GM23338 (cell line): ENCODE data around the gene TGM6. TPM values are rescaled to one million over a fixed set of nuclear protein-coding genes. Genes with fewer than 3 reads are reported as not detected.

Experiments used
- ATAC-seq: fragments of 200-7000 bp; cut with Tn5 transposase; 3 replicates; pipeline ENCODE4 v1.9.1; 2020
- DNase-seq: peaks from one replicate; pipeline ENCODE4 v3.0.0-alpha.2; 2015; ENCODE audit warnings: low spot score
- H2AFZ ChIP-seq: fragments of 200-600 bp; sonication (generic); 2 replicates; pipeline ENCODE4 v1.8.0; 2016; ENCODE audit warnings: antibody characterized with exemption, mild to moderate bottlenecking, moderate library complexity
- H3F3A ChIP-seq: fragments of 200-600 bp; sonication (generic); replicated peaks from 2 replicates; pipeline ENCODE4 v1.8.0; 2017; ENCODE audit warnings: antibody characterized with exemption, mixed run types, low read depth
- H3K27ac ChIP-seq: fragments of 200-600 bp; sonication (generic); 2 replicates; pipeline ENCODE4 v1.6.1; 2016; ENCODE audit warnings: low read depth
- H3K27me3 ChIP-seq: fragments of 200-600 bp; sonication (generic); 2 replicates; pipeline ENCODE4 v1.8.0; 2016; ENCODE audit warnings: mild to moderate bottlenecking, mixed run types, moderate library complexity; ENCODE audit not compliant: insufficient read depth
- H3K36me3 ChIP-seq: fragments of 200-600 bp; sonication (generic); 2 replicates; pipeline ENCODE4 v1.8.0; 2016; ENCODE audit warnings: mild to moderate bottlenecking; ENCODE audit not compliant: insufficient read depth
- H3K4me1 ChIP-seq: fragments of 200-600 bp; sonication (generic); 2 replicates; pipeline ENCODE4 v1.8.0; 2016; ENCODE audit warnings: mild to moderate bottlenecking, moderate library complexity; ENCODE audit not compliant: insufficient read depth
- H3K4me2 ChIP-seq: fragments of 200-600 bp; sonication (generic); 2 replicates; pipeline ENCODE4 v1.7.1; 2017; ENCODE audit warnings: mixed run types
- H3K4me3 ChIP-seq: fragments of 200-600 bp; sonication (generic); 2 replicates; pipeline ENCODE4 v1.6.1; 2016; ENCODE audit warnings: mixed run types
- H3K79me2 ChIP-seq: fragments of 200-600 bp; sonication (generic); replicated peaks from 2 replicates; pipeline ENCODE4 v1.8.0; 2017; ENCODE audit warnings: mild to moderate bottlenecking; ENCODE audit not compliant: insufficient read depth
- H3K9me2 ChIP-seq: fragments of 200-600 bp; sonication (generic); 2 replicates; pipeline ENCODE4 v1.8.0; 2017; ENCODE audit not compliant: insufficient read depth
- H4K20me1 ChIP-seq: fragments of 200-600 bp; sonication (generic); replicated peaks from 2 replicates; pipeline ENCODE4 v1.8.0; 2017; ENCODE audit warnings: mild to moderate bottlenecking; ENCODE audit not compliant: insufficient read depth
- H3K27ac Mint-ChIP-seq: 2 replicates; pipeline ENCODE4 v1.8.0; 2020; ENCODE audit warnings: inconsistent platforms, mild to moderate bottlenecking, moderate library complexity, mixed read lengths
- H3K27me3 Mint-ChIP-seq: 3 replicates; pipeline ENCODE4 v1.8.0; 2022; ENCODE audit warnings: low read depth, mild to moderate bottlenecking, moderate library complexity, mixed read lengths, inconsistent platforms; ENCODE audit not compliant: insufficient read depth, poor library complexity
- H3K36me3 Mint-ChIP-seq: 3 replicates; pipeline ENCODE4 v1.8.0; 2021; ENCODE audit warnings: low read depth, mild to moderate bottlenecking, inconsistent platforms, moderate library complexity, mixed read lengths
- H3K4me1 Mint-ChIP-seq: 3 replicates; pipeline ENCODE4 v1.8.0; 2020; ENCODE audit warnings: mild to moderate bottlenecking, inconsistent platforms, mixed read lengths
- H3K4me3 Mint-ChIP-seq: 3 replicates; pipeline ENCODE4 v1.8.0; 2021; ENCODE audit warnings: moderate library complexity, mild to moderate bottlenecking, inconsistent platforms, mixed read lengths
- H3K9me3 Mint-ChIP-seq: 3 replicates; pipeline ENCODE4 v1.8.0; 2020; ENCODE audit warnings: moderate library complexity, mild to moderate bottlenecking, inconsistent platforms, mixed read lengths
- CREB1 ChIP-seq: fragments of 250-450 bp; sonication (Bioruptor Pico); IDR thresholded peaks from 2 replicates; pipeline ENCODE4 v1.5.0; 2020; ENCODE audit warnings: low read depth, mild to moderate bottlenecking, moderate library complexity
- CTCF ChIP-seq, 2 experiments: fragments of 200-600 bp in 1 of 2; sonication (generic) in 1 of 2; conservative IDR thresholded peaks; 2 replicates each; pipeline versions ENCODE4 v1.5.1 to v1.6.1; 2016 to 2017; ENCODE audit warnings: antibody characterized with exemption in 2 of 2, low read depth in 2 of 2, mild to moderate bottlenecking in 2 of 2, moderate library complexity in 1 of 2
- EZH2phosphoT487 ChIP-seq: fragments of 200-600 bp; sonication (generic); IDR thresholded peaks from one replicate; pipeline ENCODE4 v1.8.1; 2018; ENCODE audit warnings: antibody characterized with exemption; ENCODE audit not compliant: unreplicated experiment
- JUNB ChIP-seq: IDR thresholded peaks from one replicate; pipeline ENCODE4 v1.6.1; 2016; ENCODE audit warnings: antibody characterized with exemption; ENCODE audit not compliant: unreplicated experiment
- NANOG ChIP-seq: IDR thresholded peaks from 2 replicates; pipeline ENCODE4 v1.6.1; 2016; ENCODE audit warnings: antibody characterized with exemption, borderline replicate concordance
- POLR2AphosphoS5 ChIP-seq: IDR thresholded peaks from 2 replicates; pipeline ENCODE4 v1.6.1; 2016; ENCODE audit warnings: antibody characterized with exemption, low read depth
- STAT1 ChIP-seq: IDR thresholded peaks from one replicate; pipeline ENCODE4 v1.6.1; 2016; ENCODE audit warnings: antibody characterized with exemption; ENCODE audit not compliant: unreplicated experiment
- ZNF114 ChIP-seq: fragments of 250-450 bp; sonication (Bioruptor Pico); IDR thresholded peaks from 2 replicates; pipeline ENCODE4 v1.5.0; 2020; ENCODE audit warnings: mild to moderate bottlenecking, moderate library complexity
- ZNF331 ChIP-seq: fragments of 250-450 bp; sonication (Bioruptor Pico); IDR thresholded peaks from 2 replicates; pipeline ENCODE4 v1.5.0; 2020; ENCODE audit warnings: low read depth, mild to moderate bottlenecking, moderate library complexity
- polyA plus RNA-seq: library from polyadenylated mRNA; unstranded; fragments of >200 nt; fragmentation: Nextera tagmentation; extraction: Ambion mirVana; gene quantifications from 2 replicates; pipeline ENCODE4 v1.2.1, GENCODE V29; 2016
- total RNA-seq: library from RNA; depleted of rRNA; stranded (reverse); fragments of >200 nt; shearing (Covaris generic); gene quantifications from 2 replicates; pipeline ENCODE4 v1.2.3, GENCODE V29; 2014
- TF ChIP-seq, protein P1 (sequence below): IDR thresholded peaks from 2 replicates; pipeline ENCODE4 v1.6.1; 2016; ENCODE audit warnings: antibody characterized with exemption
- TF ChIP-seq, protein P2 (sequence below): IDR thresholded peaks from one replicate; pipeline ENCODE4 v1.6.1; 2018; ENCODE audit warnings: antibody characterized with exemption; ENCODE audit not compliant: unreplicated experiment
- TF ChIP-seq, protein P3 (sequence below): fragments of 250-450 bp; sonication (Bioruptor Pico); IDR thresholded peaks from 2 replicates; pipeline ENCODE4 v1.5.0; 2020; ENCODE audit warnings: mild to moderate bottlenecking, moderate library complexity

Gene TGM6
- total and polyA plus RNA-seq, 2 experiments from 2014 or later, result not detected

- peaks cover 5% of the 10 kb centered on the region for H3K27me3 Mint-ChIP-seq
- Histone ChIP-seq H3K9me2 (no peaks in the 10 kb centered on the region), H3K4me2 (no peak overlapping the region), H3K27me3 (no peaks in the 10 kb centered on the region), H3K27ac (no peak overlapping the region), H2AFZ (no peak overlapping the region), H4K20me1 (no peaks in the 10 kb centered on the region), H3F3A (no peaks in the 10 kb centered on the region), H3K4me3 (no peak overlapping the region), H3K79me2 (no peaks in the 10 kb centered on the region), H3K36me3 (no peaks in the 10 kb centered on the region), H3K4me1 (no peaks in the 10 kb centered on the region)
- H3K4me3 Mint-ChIP-seq, result no peak overlapping the region
- ATAC-seq (no peak), DNase-seq (no peak)
- H3K36me3 Mint-ChIP-seq, result no peaks in the 10 kb centered on the region
- TF ChIP-seq, protein P1, sequence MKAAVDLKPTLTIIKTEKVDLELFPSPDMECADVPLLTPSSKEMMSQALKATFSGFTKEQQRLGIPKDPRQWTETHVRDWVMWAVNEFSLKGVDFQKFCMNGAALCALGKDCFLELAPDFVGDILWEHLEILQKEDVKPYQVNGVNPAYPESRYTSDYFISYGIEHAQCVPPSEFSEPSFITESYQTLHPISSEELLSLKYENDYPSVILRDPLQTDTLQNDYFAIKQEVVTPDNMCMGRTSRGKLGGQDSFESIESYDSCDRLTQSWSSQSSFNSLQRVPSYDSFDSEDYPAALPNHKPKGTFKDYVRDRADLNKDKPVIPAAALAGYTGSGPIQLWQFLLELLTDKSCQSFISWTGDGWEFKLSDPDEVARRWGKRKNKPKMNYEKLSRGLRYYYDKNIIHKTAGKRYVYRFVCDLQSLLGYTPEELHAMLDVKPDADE, result no peak
- TF ChIP-seq EZH2phosphoT487 (no peak), STAT1 (no peak), ZNF114 (CRISPR knock-in tag) (no peak), NANOG (no peak), CREB1 (no peak), ZNF331 (no peak), POLR2AphosphoS5 (no peak), JUNB (no peak), CTCF (conservative IDR thresholded peaks at IDR 0.05; ENCODE audit: low read depth in 2 of 2) (no peak)
- TF ChIP-seq, protein P2, sequence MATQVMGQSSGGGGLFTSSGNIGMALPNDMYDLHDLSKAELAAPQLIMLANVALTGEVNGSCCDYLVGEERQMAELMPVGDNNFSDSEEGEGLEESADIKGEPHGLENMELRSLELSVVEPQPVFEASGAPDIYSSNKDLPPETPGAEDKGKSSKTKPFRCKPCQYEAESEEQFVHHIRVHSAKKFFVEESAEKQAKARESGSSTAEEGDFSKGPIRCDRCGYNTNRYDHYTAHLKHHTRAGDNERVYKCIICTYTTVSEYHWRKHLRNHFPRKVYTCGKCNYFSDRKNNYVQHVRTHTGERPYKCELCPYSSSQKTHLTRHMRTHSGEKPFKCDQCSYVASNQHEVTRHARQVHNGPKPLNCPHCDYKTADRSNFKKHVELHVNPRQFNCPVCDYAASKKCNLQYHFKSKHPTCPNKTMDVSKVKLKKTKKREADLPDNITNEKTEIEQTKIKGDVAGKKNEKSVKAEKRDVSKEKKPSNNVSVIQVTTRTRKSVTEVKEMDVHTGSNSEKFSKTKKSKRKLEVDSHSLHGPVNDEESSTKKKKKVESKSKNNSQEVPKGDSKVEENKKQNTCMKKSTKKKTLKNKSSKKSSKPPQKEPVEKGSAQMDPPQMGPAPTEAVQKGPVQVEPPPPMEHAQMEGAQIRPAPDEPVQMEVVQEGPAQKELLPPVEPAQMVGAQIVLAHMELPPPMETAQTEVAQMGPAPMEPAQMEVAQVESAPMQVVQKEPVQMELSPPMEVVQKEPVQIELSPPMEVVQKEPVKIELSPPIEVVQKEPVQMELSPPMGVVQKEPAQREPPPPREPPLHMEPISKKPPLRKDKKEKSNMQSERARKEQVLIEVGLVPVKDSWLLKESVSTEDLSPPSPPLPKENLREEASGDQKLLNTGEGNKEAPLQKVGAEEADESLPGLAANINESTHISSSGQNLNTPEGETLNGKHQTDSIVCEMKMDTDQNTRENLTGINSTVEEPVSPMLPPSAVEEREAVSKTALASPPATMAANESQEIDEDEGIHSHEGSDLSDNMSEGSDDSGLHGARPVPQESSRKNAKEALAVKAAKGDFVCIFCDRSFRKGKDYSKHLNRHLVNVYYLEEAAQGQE, result no peak
- TF ChIP-seq, protein P3, sequence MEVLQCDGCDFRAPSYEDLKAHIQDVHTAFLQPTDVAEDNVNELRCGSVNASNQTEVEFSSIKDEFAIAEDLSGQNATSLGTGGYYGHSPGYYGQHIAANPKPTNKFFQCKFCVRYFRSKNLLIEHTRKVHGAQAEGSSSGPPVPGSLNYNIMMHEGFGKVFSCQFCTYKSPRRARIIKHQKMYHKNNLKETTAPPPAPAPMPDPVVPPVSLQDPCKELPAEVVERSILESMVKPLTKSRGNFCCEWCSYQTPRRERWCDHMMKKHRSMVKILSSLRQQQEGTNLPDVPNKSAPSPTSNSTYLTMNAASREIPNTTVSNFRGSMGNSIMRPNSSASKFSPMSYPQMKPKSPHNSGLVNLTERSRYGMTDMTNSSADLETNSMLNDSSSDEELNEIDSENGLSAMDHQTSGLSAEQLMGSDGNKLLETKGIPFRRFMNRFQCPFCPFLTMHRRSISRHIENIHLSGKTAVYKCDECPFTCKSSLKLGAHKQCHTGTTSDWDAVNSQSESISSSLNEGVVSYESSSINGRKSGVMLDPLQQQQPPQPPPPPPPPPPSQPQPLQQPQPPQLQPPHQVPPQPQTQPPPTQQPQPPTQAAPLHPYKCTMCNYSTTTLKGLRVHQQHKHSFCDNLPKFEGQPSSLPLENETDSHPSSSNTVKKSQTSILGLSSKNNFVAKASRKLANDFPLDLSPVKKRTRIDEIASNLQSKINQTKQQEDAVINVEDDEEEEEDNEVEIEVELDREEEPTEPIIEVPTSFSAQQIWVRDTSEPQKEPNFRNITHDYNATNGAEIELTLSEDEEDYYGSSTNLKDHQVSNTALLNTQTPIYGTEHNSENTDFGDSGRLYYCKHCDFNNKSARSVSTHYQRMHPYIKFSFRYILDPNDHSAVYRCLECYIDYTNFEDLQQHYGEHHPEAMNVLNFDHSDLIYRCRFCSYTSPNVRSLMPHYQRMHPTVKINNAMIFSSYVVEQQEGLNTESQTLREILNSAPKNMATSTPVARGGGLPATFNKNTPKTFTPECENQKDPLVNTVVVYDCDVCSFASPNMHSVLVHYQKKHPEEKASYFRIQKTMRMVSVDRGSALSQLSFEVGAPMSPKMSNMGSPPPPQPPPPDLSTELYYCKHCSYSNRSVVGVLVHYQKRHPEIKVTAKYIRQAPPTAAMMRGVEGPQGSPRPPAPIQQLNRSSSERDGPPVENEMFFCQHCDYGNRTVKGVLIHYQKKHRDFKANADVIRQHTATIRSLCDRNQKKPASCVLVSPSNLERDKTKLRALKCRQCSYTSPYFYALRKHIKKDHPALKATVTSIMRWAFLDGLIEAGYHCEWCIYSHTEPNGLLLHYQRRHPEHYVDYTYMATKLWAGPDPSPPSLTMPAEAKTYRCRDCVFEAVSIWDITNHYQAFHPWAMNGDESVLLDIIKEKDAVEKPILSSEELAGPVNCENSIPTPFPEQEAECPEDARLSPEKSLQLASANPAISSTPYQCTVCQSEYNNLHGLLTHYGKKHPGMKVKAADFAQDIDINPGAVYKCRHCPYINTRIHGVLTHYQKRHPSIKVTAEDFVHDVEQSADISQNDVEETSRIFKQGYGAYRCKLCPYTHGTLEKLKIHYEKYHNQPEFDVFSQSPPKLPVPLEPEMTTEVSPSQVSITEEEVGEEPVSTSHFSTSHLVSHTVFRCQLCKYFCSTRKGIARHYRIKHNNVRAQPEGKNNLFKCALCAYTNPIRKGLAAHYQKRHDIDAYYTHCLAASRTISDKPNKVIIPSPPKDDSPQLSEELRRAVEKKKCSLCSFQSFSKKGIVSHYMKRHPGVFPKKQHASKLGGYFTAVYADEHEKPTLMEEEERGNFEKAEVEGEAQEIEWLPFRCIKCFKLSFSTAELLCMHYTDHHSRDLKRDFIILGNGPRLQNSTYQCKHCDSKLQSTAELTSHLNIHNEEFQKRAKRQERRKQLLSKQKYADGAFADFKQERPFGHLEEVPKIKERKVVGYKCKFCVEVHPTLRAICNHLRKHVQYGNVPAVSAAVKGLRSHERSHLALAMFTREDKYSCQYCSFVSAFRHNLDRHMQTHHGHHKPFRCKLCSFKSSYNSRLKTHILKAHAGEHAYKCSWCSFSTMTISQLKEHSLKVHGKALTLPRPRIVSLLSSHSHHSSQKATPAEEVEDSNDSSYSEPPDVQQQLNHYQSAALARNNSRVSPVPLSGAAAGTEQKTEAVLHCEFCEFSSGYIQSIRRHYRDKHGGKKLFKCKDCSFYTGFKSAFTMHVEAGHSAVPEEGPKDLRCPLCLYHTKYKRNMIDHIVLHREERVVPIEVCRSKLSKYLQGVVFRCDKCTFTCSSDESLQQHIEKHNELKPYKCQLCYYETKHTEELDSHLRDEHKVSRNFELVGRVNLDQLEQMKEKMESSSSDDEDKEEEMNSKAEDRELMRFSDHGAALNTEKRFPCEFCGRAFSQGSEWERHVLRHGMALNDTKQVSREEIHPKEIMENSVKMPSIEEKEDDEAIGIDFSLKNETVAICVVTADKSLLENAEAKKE (CRISPR knock-in tag), result no peak
- no peaks in the 10 kb centered on the region for H3K4me1 Mint-ChIP-seq
- no peak overlapping the region for H3K27ac Mint-ChIP-seq
- H3K9me3 Mint-ChIP-seq, result peaks cover 3% of the 10 kb centered on the region; the same call in 1 of the 3 replicates
These were observed 39.9 kb upstream of the TGM6 start for GRCh38 chr20:2340823-2341222.
